VCaP (cell line): ENCODE data around the gene TH.

Experiments
- H3K27ac ChIP-seq: fragments of 450-650 bp; 2 replicates; pipeline ENCODE4 v1.5.1; 2017
- CTCF ChIP-seq: fragments of 450-650 bp; conservative IDR thresholded peaks from 2 replicates; pipeline ENCODE4 v1.5.1; 2017; ENCODE audit warnings: mild to moderate bottlenecking, moderate library complexity

The TH gene

GRCh38 chr11:2138431-2139122, 33.0 kb downstream of the TH start:
- no peak overlapping the region for H3K27ac ChIP-seq
- no peak for TF ChIP-seq CTCF

- H3K27ac ChIP-seq = no peak overlapping the region
- TF ChIP-seq CTCF = no peak
Measured at GRCh38 chr11:2138068-2138430, 33.6 kb downstream of the TH start.

- TF ChIP-seq CTCF = no peak
Measured at GRCh38 chr11:2137202-2138067, 34.2 kb downstream of the TH start.

GRCh38 chr11:2136952-2137201, 34.7 kb downstream of the TH start:
- no peak overlapping the region for H3K27ac ChIP-seq
- TF ChIP-seq CTCF = no peak

More at GRCh38 chr11:2137202-2138067, 34.2 kb downstream of the TH start:
- H3K27ac ChIP-seq = no peak overlapping the region

- no peak overlapping the region for H3K27ac ChIP-seq
- no peak for TF ChIP-seq CTCF
Measured at GRCh38 chr11:2136209-2136951, 35.2 kb downstream of the TH start.

- no peak overlapping the region for H3K27ac ChIP-seq
- no peak for TF ChIP-seq CTCF
Measured at GRCh38 chr11:2135648-2136201, 35.9 kb downstream of the TH start.

GRCh38 chr11:2135018-2135569, 36.5 kb downstream of the TH start:
- no peak for TF ChIP-seq CTCF
- H3K27ac ChIP-seq = no peak overlapping the region
